ES-I3 (cell line): ENCODE results near the gene MTA1.

Experiments used
- H3K36me3 ChIP-seq: 2 replicates; pipeline ENCODE4 v1.6.1; 2013; ENCODE audit warnings: mild to moderate bottlenecking, low read length, control low read depth, moderate library complexity; ENCODE audit not compliant: insufficient read depth
- H3K4me1 ChIP-seq: 2 replicates; pipeline ENCODE4 v1.6.1; 2013; ENCODE audit warnings: mild to moderate bottlenecking, control low read depth, low read length; ENCODE audit not compliant: insufficient read depth
- H3K9ac ChIP-seq: 2 replicates; pipeline ENCODE4 v1.6.1; 2013; ENCODE audit warnings: low read depth, mild to moderate bottlenecking, low read length, moderate library complexity
- H3K9me3 ChIP-seq: 2 replicates; pipeline ENCODE4 v1.6.1; 2013; ENCODE audit warnings: mild to moderate bottlenecking, low read length, moderate library complexity; ENCODE audit not compliant: control insufficient read depth, insufficient read depth

MTA1 gene

DNA sequence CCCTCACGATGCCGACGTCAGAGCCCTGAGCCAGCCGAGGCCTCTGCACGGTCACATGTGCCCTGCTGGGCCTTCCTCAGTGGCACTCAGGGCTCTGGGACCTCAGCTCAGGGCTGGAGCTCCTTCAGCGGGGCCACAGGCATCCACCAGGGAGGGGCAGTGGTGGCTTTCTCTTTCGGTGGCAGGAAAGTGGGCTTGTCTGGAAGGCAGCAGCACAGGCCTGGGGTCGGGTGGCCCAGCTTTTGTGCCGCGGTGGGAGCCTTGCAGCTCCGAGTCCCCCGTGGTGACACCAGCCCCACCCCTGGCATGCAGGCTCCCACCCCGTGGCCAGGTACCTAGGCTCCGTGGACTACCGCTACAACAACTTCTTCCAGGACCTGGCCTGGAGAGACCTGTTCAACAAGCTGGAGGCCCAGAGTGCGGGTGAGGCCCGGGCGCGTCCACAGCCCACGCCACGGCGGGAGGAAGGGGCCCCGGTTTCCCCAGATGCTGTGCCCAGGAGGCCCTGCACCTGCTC lies 35.5 kb upstream of the MTA1 start:
- H3K9me3 ChIP-seq = no peaks in the 10 kb centered on the region
- no peaks in the 10 kb centered on the region for H3K4me1 ChIP-seq
- no peaks in the 10 kb centered on the region; the same call in 1 of the 2 replicates for H3K36me3 ChIP-seq
- H3K9ac ChIP-seq = no peak overlapping the region

DNA sequence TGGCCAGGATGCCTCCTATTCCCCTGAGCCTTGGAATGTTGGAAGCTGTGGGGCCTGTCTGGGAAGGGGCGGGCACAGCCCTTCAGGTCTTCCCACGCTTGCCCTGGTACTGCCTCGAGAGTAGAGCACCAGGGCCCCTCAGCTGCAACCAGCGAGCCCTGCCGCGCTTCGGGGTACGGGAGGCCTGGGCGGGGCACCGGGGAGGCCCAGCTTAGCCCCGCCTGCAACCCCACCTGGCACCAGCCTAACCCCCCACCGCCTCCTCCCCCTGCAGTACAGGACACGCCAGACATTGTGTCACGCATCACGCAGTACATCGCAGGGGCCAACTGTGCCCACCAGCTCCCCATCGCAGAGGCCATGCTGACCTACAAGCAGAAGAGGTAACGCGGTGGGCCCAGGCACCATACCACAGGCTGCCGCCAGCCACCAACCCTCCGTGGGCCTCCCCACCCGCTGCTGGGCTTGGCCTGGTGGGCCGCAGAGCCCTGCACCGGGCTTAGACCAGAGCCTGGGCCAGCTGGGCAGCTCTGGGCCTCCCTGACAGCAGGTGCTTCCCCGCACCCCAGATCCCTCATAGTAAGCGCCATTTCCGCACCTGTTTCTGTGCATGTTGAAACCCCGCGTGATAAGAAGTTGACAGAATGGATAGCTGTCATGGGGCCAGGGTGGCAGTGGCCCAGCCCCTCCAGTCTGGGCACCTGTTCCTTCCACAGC lies 34.9 kb upstream of the MTA1 start:
- Histone ChIP-seq H3K4me1 (no peaks in the 10 kb centered on the region), H3K9me3 (no peaks in the 10 kb centered on the region), H3K36me3 (no peaks in the 10 kb centered on the region; the same call in 1 of the 2 replicates), H3K9ac (no peak overlapping the region)

DNA sequence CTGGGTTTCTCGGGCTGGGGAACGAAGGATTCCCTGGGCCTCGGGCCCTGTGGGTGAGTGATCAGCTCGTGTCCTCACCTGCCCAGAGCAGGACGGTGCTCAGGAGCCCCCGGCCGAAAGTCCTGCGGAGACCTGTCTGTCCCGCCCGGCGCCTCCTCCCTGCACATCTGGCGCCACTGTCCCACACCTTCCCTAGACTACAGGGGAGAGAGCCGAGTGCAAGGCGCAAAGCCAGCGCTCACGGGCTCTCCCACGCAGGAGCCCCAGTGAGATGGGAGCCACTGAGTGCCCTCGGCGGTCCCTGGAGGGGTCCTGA lies 34.3 kb upstream of the MTA1 start:
- no peaks in the 10 kb centered on the region; the same call in 1 of the 2 replicates for H3K36me3 ChIP-seq
- H3K9ac ChIP-seq = no peak overlapping the region
- no peaks in the 10 kb centered on the region for H3K4me1 ChIP-seq
- H3K9me3 ChIP-seq = no peaks in the 10 kb centered on the region

DNA sequence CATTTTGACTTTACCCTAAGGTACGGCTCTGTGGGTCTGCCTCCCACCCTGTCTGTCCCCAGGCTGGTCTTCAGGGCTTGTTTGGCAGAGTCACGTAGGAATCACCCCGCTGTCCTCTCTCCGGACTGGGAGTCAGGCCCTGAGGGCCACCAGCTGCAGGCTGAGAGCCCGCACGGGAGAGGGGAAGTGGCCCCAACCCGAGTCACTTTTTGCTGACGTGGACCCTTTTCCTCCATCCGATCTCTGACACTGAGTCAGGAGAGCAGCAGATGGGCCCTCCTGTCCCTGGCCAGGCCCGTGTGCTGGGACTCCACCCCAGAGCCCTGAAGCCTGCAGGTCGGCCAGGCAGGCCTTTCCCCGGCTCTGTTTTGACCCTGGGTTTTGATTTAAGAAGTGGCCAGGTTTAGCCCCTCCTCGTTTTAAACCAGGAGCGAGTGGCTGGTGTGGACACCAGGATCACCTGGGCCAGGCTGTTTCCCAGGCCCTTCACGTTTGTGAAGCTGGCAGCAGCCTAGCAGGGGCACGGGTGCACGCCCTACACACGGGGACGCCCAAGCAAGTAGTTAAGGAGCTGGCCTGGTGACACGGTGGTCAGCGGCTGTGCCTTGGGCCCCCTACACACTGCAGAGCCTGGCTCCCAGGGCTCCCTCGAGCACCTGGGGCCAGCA lies 33.8 kb upstream of the MTA1 start:
- Histone ChIP-seq H3K9me3 (no peaks in the 10 kb centered on the region), H3K9ac (no peak overlapping the region), H3K36me3 (no peaks in the 10 kb centered on the region; the same call in 1 of the 2 replicates), H3K4me1 (no peaks in the 10 kb centered on the region)

DNA sequence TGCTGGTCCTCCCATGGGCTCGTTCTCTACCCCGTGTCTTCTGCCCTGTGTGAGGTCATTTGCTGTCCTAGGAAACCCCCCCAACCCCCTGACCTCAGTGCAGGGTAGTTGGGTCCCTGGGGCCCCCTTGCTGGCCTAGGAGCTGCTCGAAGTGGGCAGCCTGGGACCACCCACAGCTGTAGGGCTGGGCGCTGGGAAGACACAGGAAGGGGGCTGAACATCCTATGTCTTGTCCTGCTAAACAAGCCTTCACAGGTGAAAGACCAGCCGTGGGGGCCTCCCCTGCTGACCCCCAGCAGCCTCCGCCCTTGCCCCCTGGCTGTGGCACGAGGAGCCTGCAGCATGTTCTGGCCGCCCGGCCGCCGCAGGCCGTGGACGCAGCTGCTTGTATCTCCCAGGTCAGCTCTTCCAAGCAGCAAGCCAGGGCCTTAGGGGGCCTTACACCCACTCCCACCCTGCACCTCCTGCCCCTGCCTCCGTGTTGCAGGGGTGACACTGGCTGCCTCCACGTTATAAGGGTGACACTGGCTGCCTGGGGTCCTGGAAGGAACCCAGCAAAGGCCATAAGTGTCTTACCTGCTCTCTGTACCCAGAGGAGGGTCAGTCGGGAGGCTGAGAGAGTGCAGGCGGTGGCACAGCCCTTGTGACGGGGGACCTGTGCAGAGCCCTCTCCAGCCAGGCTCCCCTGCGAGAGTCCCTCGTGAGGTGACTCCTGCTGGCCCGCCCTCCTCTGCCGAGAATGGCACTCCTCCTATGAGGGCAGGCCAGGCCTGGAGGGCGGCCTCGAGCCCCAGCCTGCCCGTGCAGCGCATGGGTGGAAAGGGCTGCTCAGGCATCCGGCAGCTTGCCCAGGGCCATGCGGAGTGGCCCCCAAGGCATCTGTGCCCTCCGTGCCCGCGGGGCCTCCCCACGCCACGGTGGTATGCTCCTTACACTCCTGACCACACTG lies 32.8 kb upstream of the MTA1 start:
- no peaks in the 10 kb centered on the region for H3K9me3 ChIP-seq
- no peak overlapping the region for H3K9ac ChIP-seq
- H3K36me3 ChIP-seq = no peaks in the 10 kb centered on the region
- H3K4me1 ChIP-seq = no peaks in the 10 kb centered on the region

DNA sequence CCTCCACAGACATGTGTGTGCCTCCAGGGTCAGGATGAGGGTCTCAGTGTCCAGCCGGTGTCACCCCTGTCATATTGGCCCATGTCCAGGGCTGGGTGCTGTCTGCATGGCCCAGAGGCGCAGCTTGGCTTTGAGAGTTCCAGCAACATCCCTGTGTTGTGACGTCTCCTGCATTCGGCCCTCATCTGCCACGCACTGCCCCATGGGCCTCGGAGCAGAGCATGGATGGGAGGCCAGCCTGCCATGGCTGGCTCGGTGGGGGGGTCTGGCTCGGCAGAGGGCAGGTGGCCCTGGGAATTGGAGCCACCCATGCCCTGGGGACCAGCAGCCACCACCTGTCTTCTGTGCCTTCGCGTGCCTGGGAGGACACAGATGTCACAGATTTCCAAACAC lies 32.1 kb upstream of the MTA1 start:
- Histone ChIP-seq H3K9ac (no peak overlapping the region), H3K4me1 (no peaks in the 10 kb centered on the region), H3K9me3 (no peaks in the 10 kb centered on the region), H3K36me3 (no peaks in the 10 kb centered on the region)

DNA sequence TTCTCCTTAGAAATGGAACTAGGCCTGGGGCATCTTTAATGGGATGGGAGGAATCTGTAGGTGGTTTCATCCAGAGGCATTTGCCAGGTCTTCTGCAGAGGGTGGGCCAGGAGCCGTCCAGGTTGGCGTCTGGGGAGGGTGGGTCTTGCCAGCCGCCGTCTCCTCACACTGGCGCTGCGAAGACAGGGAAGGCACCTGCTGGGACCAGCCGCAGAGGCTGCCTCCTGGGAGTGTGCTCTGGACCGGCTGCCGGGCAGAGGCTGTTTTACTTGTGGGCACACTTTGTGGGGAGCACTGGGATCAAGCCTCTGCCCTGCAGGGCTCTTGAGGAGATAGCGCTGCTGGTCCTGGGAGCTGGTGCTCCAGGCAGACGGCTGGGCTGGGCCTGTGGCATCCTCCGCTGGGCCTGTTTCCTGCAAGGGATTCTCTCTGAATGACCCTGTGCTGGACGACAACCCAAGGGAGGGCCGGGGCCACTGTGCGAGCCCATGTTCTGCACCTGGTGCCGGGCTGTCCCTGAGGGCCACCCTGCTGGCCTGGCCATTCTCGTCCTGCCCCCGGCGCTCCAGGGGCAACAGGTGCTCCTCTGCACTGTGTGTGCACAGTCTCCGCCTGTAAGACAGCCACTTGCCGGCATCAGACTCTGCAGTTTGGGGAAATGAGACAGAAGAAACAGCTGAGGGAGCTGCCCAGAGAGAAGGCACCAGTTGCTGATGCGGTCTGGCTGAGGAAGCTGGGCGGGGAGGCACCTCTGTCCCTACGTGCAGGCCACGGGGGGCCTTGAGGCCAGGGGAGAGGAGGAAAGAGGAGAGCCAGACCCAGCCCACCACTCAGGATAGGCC lies 31.3 kb upstream of the MTA1 start:
- Histone ChIP-seq H3K9me3 (no peaks in the 10 kb centered on the region), H3K4me1 (no peaks in the 10 kb centered on the region), H3K36me3 (no peaks in the 10 kb centered on the region), H3K9ac (no peak overlapping the region)

DNA sequence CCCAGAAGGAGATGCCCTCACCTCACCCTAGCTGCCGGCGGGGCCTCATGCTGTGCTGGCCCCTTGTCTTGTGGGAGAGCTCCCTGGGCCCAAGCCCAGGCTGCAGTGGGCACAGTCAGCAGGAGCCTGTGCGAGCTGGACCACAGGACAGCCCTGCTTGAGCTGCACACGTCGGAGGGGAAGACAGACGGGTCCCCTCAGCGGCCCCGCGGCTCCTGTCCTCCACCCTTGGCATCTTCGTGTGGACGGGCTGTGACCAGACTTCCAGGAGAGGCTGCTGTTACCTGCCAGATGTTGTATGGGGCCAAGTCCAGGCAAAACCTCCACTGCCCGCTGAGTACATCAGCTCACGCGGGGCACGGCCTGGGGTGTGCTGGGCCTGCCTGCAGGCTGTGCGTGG lies 30.7 kb upstream of the MTA1 start:
- Histone ChIP-seq H3K9ac (no peak overlapping the region), H3K9me3 (no peaks in the 10 kb centered on the region), H3K4me1 (no peaks in the 10 kb centered on the region), H3K36me3 (no peaks in the 10 kb centered on the region)

DNA sequence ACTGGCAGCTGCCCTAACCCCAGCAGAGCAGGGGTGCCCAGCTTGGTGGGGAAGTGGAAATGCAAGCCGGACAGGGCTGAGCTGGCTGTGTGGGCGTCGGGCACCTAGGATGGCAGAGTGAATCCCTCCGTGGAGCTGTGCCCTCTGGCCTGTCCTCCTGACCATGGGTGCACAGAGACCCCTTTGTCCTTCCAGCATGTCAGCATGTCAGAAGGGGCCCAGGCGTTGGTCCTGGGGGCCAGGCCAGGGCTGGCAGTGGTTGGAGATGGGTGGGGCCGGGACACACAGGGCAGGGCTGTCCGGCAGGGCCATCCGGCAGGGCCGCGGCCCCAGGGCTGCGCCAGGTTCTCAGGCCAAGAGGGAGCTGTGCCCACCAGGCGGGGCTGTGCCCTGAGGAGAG lies 30.1 kb upstream of the MTA1 start:
- no peaks in the 10 kb centered on the region for H3K9me3 ChIP-seq
- H3K4me1 ChIP-seq = no peaks in the 10 kb centered on the region
- no peaks in the 10 kb centered on the region for H3K36me3 ChIP-seq
- H3K9ac ChIP-seq = no peak overlapping the region

DNA sequence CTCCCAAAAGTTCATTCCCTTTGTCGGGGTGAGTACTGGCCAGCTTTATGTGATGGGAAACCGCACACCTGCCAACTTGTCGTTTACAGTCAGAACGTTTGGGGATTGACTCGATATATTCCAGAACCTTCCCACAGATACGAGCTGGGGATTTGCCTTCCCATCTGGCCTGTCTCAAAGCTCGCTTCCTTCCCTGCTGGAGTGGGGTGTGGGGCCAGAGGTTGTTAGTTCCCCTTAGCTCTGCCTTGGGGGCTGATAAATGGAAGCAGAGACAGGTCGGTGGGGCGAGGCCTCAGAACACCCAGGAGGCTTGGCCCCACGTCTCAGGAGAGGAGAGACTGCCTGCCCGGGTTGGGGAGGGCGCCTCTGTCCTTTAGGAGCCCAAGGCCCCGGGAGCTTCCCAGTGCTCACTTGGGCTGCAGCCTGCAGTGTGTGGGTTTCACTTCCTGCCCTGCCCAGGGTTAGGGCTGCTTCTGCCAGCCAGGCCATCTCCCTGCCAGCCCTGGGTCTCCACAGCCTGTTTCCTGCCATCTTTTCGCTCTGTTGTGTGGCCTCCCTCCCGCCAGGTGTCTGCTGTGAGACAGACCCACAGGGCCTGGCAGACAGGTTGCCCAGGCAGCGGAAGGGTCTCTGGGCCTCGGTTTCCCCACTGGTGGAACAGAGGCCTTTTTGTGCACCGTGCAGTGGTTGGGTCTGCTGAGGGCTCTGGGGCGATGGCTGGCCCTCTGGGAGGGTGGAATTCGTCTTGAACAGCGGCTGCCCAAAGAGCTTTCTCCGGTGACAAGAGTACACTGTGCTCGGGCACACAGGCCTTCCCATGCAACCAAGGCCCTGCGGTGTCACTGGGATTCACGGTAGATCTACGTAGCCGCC lies 29.4 kb upstream of the MTA1 start:
- H3K9me3 ChIP-seq = no peaks in the 10 kb centered on the region
- no peaks in the 10 kb centered on the region for H3K36me3 ChIP-seq
- no peaks in the 10 kb centered on the region for H3K4me1 ChIP-seq
- H3K9ac ChIP-seq = no peak overlapping the region

DNA sequence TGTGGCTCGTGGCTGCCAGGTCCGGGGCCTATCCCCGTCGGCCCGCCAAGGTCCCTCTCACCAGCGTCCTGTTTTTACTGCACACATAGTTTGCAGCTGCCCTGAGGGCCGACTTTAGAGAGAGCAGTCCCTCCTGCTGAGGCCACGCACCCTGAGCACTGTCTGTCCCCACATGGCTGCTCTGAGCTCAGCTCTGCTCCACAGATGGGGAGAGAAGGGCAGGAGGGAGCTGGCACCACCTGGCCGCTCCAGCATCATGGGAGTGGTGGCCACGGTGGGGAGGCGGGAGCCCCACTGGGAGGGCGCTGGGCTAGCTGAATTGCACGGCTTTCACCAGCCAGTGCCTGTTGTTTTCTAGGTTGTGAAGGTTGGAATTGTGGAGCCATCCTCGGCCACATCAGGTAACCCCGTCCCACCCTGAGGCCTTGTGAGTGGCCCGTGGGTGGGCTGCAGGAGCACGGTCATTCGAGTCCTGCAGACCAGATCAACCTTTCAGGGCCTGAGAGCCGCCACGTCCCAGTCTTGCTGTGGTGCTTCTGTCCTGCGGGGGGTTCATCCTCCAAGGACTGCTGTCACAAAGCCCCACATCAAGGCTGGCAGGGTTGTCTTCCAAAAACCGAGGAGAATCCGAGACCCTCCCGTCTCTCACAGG lies 28.7 kb upstream of the MTA1 start:
- no peaks in the 10 kb centered on the region for H3K36me3 ChIP-seq
- H3K9me3 ChIP-seq = no peaks in the 10 kb centered on the region
- H3K4me1 ChIP-seq = no peaks in the 10 kb centered on the region
- H3K9ac ChIP-seq = no peak overlapping the region

DNA sequence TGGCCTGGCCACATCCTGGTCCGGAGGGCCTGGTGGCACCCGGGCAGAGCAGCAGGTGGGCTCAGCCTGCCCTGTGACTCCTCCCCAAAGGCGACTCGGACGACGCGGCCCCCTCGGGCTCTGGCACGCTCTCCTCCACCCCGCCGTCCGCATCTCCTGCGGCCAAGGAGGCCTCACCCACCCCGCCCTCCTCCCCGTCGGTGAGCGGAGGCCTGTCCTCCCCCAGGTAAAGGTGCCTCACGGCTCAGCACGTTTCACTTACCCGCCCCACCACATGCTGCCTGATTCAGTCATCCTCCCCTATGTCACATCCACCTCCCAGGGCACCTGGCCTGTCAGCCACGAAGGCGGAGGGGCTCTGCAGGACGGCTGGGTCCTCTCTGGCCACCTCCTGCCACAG lies 28.1 kb upstream of the MTA1 start:
- Histone ChIP-seq H3K9me3 (no peaks in the 10 kb centered on the region), H3K4me1 (no peaks in the 10 kb centered on the region), H3K9ac (no peak overlapping the region), H3K36me3 (no peaks in the 10 kb centered on the region)
